Stimulated activated memory B cell treated with anti-CD40 and anti-IgM and Interleukin-4, amounts not matched to agents 10 μg/mL and 1 μg/mL and 100 μg/mL, for 72 hours (primary cell): ENCODE results near the gene LRRC45.

Source experiments
- ATAC-seq: fragments of 150-1000 bp; cut with Tn5 transposase; 2 replicates; pipeline ENCODE4 v1.10.0; 2021
- H3K27ac Mint-ChIP-seq: one replicate; pipeline ENCODE4 v1.8.0; 2022; ENCODE audit warnings: mild to moderate bottlenecking, mixed read lengths
- H3K27me3 Mint-ChIP-seq: one replicate; pipeline ENCODE4 v1.8.0; 2022; ENCODE audit warnings: mixed read lengths
- H3K36me3 Mint-ChIP-seq: one replicate; pipeline ENCODE4 v1.8.0; 2022; ENCODE audit warnings: mixed read lengths
- H3K4me1 Mint-ChIP-seq: one replicate; pipeline ENCODE4 v1.8.0; 2022; ENCODE audit warnings: mixed read lengths
- H3K4me3 Mint-ChIP-seq: one replicate; pipeline ENCODE4 v1.8.0; 2022; ENCODE audit warnings: mild to moderate bottlenecking, moderate library complexity, mixed read lengths
- H3K9me3 Mint-ChIP-seq: one replicate; pipeline ENCODE4 v1.8.0; 2022; ENCODE audit warnings: mixed read lengths

LRRC45 gene

GRCh38 chr17:82010575-82011525 is 12.3 kb upstream of the LRRC45 start:
- Mint-ChIP-seq H3K4me1 (no peaks in the 10 kb centered on the region), H3K36me3 (peaks cover 4% of the 10 kb centered on the region), H3K27ac (no peak overlapping the region), H3K27me3 (no peaks in the 10 kb centered on the region), H3K4me3 (no peak overlapping the region), H3K9me3 (no peaks in the 10 kb centered on the region)
- no peak for ATAC-seq

- Mint-ChIP-seq H3K27me3 (no peaks in the 10 kb centered on the region), H3K4me3 (no peak overlapping the region), H3K4me1 (no peaks in the 10 kb centered on the region), H3K9me3 (no peaks in the 10 kb centered on the region), H3K27ac (no peak overlapping the region), H3K36me3 (peaks cover 4% of the 10 kb centered on the region)
- no peak for ATAC-seq
Observed at GRCh38 chr17:82011617-82012187, 11.4 kb upstream of the LRRC45 start.

GRCh38 chr17:82012261-82012639 is 10.9 kb upstream of the LRRC45 start:
- no peaks in the 10 kb centered on the region for H3K27me3 Mint-ChIP-seq
- no peaks in the 10 kb centered on the region for H3K9me3 Mint-ChIP-seq
- no peak overlapping the region for H3K4me3 Mint-ChIP-seq
- no peaks in the 10 kb centered on the region for H3K4me1 Mint-ChIP-seq
- H3K36me3 Mint-ChIP-seq = peaks cover 4% of the 10 kb centered on the region
- no peak overlapping the region for H3K27ac Mint-ChIP-seq
- no peak for ATAC-seq

GRCh38 chr17:82012640-82013295 is 10.3 kb upstream of the LRRC45 start:
- no peak for ATAC-seq
- H3K27ac Mint-ChIP-seq = no peak overlapping the region
- peaks cover 4% of the 10 kb centered on the region for H3K36me3 Mint-ChIP-seq
- no peaks in the 10 kb centered on the region for H3K9me3 Mint-ChIP-seq
- no peak overlapping the region for H3K4me3 Mint-ChIP-seq
- H3K4me1 Mint-ChIP-seq = no peaks in the 10 kb centered on the region
- H3K27me3 Mint-ChIP-seq = no peaks in the 10 kb centered on the region

- Mint-ChIP-seq H3K36me3 (peaks cover 4% of the 10 kb centered on the region), H3K27ac (no peak overlapping the region), H3K27me3 (no peaks in the 10 kb centered on the region), H3K4me1 (no peaks in the 10 kb centered on the region), H3K9me3 (no peaks in the 10 kb centered on the region), H3K4me3 (no peak overlapping the region)
- ATAC-seq = no peak
Observed at GRCh38 chr17:82013341-82013740, 9.8 kb upstream of the LRRC45 start.

- ATAC-seq = no peak
- Mint-ChIP-seq H3K36me3 (peaks cover 6% of the 10 kb centered on the region), H3K27ac (no peak overlapping the region), H3K4me3 (no peak overlapping the region), H3K4me1 (no peaks in the 10 kb centered on the region), H3K27me3 (no peaks in the 10 kb centered on the region), H3K9me3 (no peaks in the 10 kb centered on the region)
Observed at GRCh38 chr17:82013772-82014321, 9.3 kb upstream of the LRRC45 start.

- H3K36me3 Mint-ChIP-seq = peaks cover 7% of the 10 kb centered on the region
- no peaks in the 10 kb centered on the region for H3K9me3 Mint-ChIP-seq
- ATAC-seq = no peak
- H3K4me3 Mint-ChIP-seq = no peak overlapping the region
- no peak overlapping the region for H3K27ac Mint-ChIP-seq
- no peaks in the 10 kb centered on the region for H3K27me3 Mint-ChIP-seq
- no peaks in the 10 kb centered on the region for H3K4me1 Mint-ChIP-seq
Observed at GRCh38 chr17:82014432-82014831, 8.7 kb upstream of the LRRC45 start.

- peaks cover 5% of the 10 kb centered on the region for H3K36me3 Mint-ChIP-seq
- no peak overlapping the region for H3K27ac Mint-ChIP-seq
- no peak overlapping the region for H3K4me3 Mint-ChIP-seq
- ATAC-seq = no peak
- H3K4me1 Mint-ChIP-seq = peaks cover under 1% of the 10 kb centered on the region
- H3K9me3 Mint-ChIP-seq = no peaks in the 10 kb centered on the region
- H3K27me3 Mint-ChIP-seq = no peaks in the 10 kb centered on the region
Observed at GRCh38 chr17:82014971-82015310, 8.2 kb upstream of the LRRC45 start.

- ATAC-seq = no peak
- H3K36me3 Mint-ChIP-seq = peaks cover 5% of the 10 kb centered on the region
- peaks cover 6% of the 10 kb centered on the region for H3K4me1 Mint-ChIP-seq
- H3K9me3 Mint-ChIP-seq = no peaks in the 10 kb centered on the region
- H3K27me3 Mint-ChIP-seq = no peaks in the 10 kb centered on the region
- H3K27ac Mint-ChIP-seq = no peak overlapping the region
- H3K4me3 Mint-ChIP-seq = no peak overlapping the region
Observed at GRCh38 chr17:82015311-82015971, 7.7 kb upstream of the LRRC45 start.

- Mint-ChIP-seq H3K27me3 (no peaks in the 10 kb centered on the region), H3K9me3 (no peaks in the 10 kb centered on the region), H3K27ac (no peak overlapping the region), H3K4me1 (peaks cover 14% of the 10 kb centered on the region), H3K4me3 (no peak overlapping the region), H3K36me3 (peaks cover 5% of the 10 kb centered on the region)
- no peak for ATAC-seq
Observed at GRCh38 chr17:82016061-82016874, 6.8 kb upstream of the LRRC45 start.

GRCh38 chr17:82016875-82017459 is 6.1 kb upstream of the LRRC45 start:
- Mint-ChIP-seq H3K4me1 (peaks cover 21% of the 10 kb centered on the region), H3K27ac (no peak overlapping the region), H3K4me3 (no peak overlapping the region), H3K9me3 (no peaks in the 10 kb centered on the region), H3K36me3 (peaks cover 5% of the 10 kb centered on the region), H3K27me3 (no peaks in the 10 kb centered on the region)
- no peak for ATAC-seq

- Mint-ChIP-seq H3K4me3 (no peak overlapping the region), H3K9me3 (no peaks in the 10 kb centered on the region), H3K36me3 (peaks cover 5% of the 10 kb centered on the region), H3K4me1 (peaks cover 26% of the 10 kb centered on the region), H3K27ac (no peak overlapping the region), H3K27me3 (no peaks in the 10 kb centered on the region)
- ATAC-seq = no peak
Observed at GRCh38 chr17:82017612-82018151, 5.4 kb upstream of the LRRC45 start.

- H3K4me1 Mint-ChIP-seq = peaks cover 26% of the 10 kb centered on the region
- H3K27ac Mint-ChIP-seq = no peak overlapping the region
- no peaks in the 10 kb centered on the region for H3K27me3 Mint-ChIP-seq
- H3K4me3 Mint-ChIP-seq = no peak overlapping the region
- ATAC-seq = no peak
- H3K36me3 Mint-ChIP-seq = peaks cover 5% of the 10 kb centered on the region
- H3K9me3 Mint-ChIP-seq = no peaks in the 10 kb centered on the region
Observed at GRCh38 chr17:82018152-82018988, 4.7 kb upstream of the LRRC45 start.
